AG04450 (cell line): ENCODE data around the gene MALRD1. TPM values are rescaled to one million over a fixed set of nuclear protein-coding genes. Genes with fewer than 3 reads are reported as not detected.
"Not testable (repeated sequence)": the region's sequence is repeated elsewhere in the genome, so short reads cannot be mapped to it uniquely, and the experiment has no call there.

ENCODE experiments used
- CTCF ChIA-PET: fragments of 300-600, 350-600 bp; formaldehyde crosslinking; extraction: SDS; loops from one replicate; lab custom pipeline; 2022; ENCODE audit warnings: antibody characterized with exemption, inconsistent platforms; lab: Charles Lee
- POLR2A ChIA-PET: fragments of 350-600 bp; formaldehyde crosslinking; extraction: SDS; loops from one replicate; lab custom pipeline; 2021; ENCODE audit warnings: antibody characterized with exemption, inconsistent platforms; lab: Yijun Ruan, JAX
- DNase-seq: peaks from one replicate; pipeline ENCODE4 v3.0.0-alpha.2; 2011; ENCODE audit warnings: low read depth, low spot score
- H3K27ac ChIP-seq: one replicate; pipeline ENCODE4 v1.5.1; 2012; ENCODE audit warnings: low read depth, low read length, control low read depth
- H3K27me3 ChIP-seq: one replicate; pipeline ENCODE4 v1.6.0; 2012; ENCODE audit warnings: low read length; ENCODE audit not compliant: control insufficient read depth, insufficient read depth
- H3K4me3 ChIP-seq: 2 replicates; pipeline ENCODE4 v1.5.1; 2011; ENCODE audit warnings: mild to moderate bottlenecking, low read depth, low read length, control low read depth
- H3K9me3 ChIP-seq: 2 replicates; pipeline ENCODE4 v1.5.1; 2012; ENCODE audit warnings: low read length; ENCODE audit not compliant: control insufficient read depth, insufficient read depth
- polyA plus RNA-seq: library from polyadenylated mRNA; depleted of rRNA; stranded (reverse); fragments of >200 nt; gene quantifications from 2 replicates; pipeline ENCODE4 v1.2.3, GENCODE V29; 2011
- TF ChIP-seq, protein P1 (sequence below): IDR thresholded peaks from 2 replicates; pipeline ENCODE4 v1.5.1; 2011; ENCODE audit warnings: low read depth, low read length, control low read depth, inconsistent platforms

MALRD1 gene
- polyA plus RNA-seq, 1 experiment = 2.4 TPM

DNA sequence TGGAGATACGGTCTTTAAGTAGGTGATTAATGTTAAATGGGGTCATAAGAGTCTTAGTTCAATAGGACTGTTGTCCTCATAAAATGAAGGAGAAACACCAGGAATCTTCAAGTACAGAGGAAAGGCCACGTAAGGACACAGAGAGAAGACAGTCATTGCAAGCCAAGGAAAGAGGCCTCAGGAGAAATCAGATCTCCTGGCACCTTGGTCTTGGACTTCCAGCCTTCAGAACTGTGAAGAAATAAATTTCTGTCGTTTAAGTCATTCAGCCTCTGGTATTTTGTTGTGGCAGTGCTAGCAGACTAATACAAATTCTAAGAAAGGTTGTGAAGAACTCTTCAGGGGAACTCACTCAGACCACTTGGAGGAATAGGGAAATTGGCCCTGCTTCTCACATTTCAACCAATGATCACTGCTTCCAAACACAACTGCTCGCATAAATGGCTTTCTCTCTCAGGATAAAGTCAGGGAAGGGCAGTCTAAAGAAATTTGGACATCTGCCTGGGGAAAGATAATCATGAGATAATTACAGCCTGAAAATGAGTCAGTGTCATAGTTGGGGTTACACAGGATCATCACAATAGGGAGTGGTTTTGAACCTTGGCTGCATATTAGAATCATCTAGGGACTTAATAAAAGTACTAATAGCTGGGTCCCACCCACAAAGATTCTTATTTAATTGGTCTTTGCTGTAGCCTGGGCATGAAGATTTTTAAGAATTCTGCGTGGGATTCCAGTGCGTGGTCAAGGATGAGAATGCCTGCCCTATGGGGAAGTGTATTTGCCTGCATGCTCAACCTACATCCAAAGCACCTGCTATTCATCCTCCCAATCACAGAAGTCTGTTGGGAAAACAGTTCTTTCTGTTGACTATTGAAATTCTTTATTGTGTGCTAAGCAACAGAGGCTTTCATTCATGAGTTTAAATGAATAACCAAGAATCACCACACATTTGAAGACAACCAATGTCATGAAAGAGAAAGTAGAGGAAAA, 457.0 kb downstream of the MALRD1 start:
- TF ChIP-seq, protein P1, sequence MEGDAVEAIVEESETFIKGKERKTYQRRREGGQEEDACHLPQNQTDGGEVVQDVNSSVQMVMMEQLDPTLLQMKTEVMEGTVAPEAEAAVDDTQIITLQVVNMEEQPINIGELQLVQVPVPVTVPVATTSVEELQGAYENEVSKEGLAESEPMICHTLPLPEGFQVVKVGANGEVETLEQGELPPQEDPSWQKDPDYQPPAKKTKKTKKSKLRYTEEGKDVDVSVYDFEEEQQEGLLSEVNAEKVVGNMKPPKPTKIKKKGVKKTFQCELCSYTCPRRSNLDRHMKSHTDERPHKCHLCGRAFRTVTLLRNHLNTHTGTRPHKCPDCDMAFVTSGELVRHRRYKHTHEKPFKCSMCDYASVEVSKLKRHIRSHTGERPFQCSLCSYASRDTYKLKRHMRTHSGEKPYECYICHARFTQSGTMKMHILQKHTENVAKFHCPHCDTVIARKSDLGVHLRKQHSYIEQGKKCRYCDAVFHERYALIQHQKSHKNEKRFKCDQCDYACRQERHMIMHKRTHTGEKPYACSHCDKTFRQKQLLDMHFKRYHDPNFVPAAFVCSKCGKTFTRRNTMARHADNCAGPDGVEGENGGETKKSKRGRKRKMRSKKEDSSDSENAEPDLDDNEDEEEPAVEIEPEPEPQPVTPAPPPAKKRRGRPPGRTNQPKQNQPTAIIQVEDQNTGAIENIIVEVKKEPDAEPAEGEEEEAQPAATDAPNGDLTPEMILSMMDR = no peak
- Histone ChIP-seq H3K27me3 (no peaks in the 10 kb centered on the region), H3K9me3 (no peaks in the 10 kb centered on the region), H3K4me3 (no peak overlapping the region), H3K27ac (no peak overlapping the region)
- ChIA-PET POLR2A (no interaction called here), CTCF (no interaction called here)
- no peak for DNase-seq

DNA sequence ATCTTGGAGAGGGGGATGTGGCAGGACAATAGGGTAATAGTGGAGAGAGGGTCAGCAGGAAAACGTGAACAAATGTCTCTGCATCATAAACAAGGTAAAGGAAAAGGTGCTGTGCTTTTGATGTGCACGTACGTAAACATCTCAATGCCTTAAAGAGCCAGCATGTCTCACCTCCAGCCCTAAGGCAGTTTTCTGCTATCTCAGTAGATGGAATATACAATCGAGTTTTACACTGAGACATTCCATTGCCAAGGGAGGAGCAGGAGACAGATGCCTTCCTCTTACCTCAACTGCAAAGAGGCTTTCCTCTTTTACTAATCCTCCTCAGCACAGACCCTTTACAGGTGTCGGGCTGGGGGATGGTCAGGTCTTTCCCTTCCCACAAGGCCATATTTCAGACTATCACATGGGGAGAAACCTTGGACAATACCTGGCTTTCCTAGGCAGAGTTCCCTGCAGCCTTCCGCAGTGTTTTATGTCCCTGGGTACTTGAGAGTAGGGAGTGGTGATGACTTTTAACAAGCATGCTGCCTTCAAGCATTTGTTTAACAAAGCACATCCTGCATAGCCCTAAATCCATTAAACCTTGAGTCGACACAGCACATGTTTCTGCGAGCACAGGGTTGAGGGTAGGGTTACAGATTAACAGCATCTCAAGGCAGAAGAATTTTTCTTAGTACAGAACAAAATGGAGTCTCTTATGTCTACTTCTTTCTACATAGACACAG, 461.6 kb downstream of the MALRD1 start:
- H3K27me3 ChIP-seq, POLR2A ChIA-PET, DNase-seq, CTCF ChIA-PET, H3K9me3 ChIP-seq, H3K4me3 ChIP-seq, H3K27ac ChIP-seq: not testable (repeated sequence)

DNA sequence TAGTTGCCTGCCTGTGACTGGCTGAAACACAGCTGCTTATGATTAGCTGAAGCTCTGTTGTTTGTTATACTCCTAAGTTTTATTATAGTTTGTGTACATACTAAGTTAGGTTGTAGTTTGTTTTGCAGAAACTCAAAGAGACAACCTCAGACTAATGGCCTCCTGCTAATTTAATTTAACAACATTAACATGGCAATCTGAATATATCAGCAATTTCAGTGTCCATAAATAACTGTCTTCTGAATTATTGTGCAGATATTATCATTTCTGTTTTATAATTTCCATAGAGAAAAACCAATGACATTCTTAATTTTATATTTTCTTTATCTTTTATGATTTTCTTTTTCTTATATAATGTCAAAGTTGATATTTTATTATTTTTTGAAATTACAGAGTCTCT, 469.5 kb downstream of the MALRD1 start:
- ChIA-PET POLR2A (no interaction called here), CTCF (no interaction called here)
- no peaks in the 10 kb centered on the region for H3K27me3 ChIP-seq
- no peak overlapping the region for H3K4me3 ChIP-seq
- H3K9me3 ChIP-seq = no peaks in the 10 kb centered on the region; the same call in 1 of the 2 replicates
- no peak for DNase-seq
- no peak overlapping the region for H3K27ac ChIP-seq
- TF ChIP-seq, protein P1 = no peak

DNA sequence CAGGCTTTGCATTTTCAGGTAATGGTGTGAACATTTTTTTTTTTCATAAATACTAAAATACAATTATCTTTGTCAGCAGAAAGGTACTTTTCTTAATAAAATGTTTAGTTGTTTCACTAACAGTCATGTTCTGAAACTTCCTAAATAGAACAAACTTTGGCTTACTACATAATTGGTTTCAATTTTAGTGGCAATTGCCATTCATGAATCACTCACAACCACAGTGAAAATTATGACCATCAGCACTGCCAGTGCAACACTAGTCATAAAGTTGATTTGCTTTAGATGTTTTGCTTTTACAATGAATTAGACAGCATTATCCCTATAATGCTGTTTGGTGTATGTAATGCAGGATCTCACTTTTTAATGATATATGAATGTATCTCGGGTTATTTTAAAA, 470.0 kb downstream of the MALRD1 start:
- H3K27ac ChIP-seq = no peak overlapping the region
- H3K27me3 ChIP-seq = no peaks in the 10 kb centered on the region
- ChIA-PET CTCF (no interaction called here), POLR2A (no interaction called here)
- no peaks in the 10 kb centered on the region for H3K9me3 ChIP-seq
- DNase-seq = no peak
- no peak overlapping the region for H3K4me3 ChIP-seq
- TF ChIP-seq, protein P1 = no peak

DNA sequence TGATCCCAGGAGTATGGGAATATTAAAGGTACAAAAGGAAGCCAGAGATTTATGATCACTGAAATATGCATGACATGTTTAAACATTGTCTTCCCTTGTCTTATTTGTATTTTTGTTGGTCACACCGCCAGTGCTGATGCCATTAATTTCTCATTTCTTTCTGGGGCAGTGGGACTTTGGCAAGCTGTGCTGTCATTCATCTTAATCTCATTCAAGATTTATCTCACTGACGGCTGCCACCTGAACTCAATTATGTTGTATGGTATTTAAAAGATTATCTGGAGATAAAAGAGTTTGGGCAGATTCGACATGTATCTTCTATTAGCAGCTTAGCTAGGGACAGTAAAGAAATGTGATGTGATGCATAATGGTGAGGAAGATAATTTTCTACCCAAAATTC, 482.7 kb downstream of the MALRD1 start:
- H3K9me3 ChIP-seq = no peaks in the 10 kb centered on the region
- H3K4me3 ChIP-seq = no peak overlapping the region
- POLR2A ChIA-PET = no interaction called here
- CTCF ChIA-PET = no interaction called here
- TF ChIP-seq, protein P1 = no peak
- H3K27me3 ChIP-seq = no peaks in the 10 kb centered on the region
- no peak for DNase-seq
- H3K27ac ChIP-seq = no peak overlapping the region
